ENCODE results near the gene ADRA1B.

DNA sequence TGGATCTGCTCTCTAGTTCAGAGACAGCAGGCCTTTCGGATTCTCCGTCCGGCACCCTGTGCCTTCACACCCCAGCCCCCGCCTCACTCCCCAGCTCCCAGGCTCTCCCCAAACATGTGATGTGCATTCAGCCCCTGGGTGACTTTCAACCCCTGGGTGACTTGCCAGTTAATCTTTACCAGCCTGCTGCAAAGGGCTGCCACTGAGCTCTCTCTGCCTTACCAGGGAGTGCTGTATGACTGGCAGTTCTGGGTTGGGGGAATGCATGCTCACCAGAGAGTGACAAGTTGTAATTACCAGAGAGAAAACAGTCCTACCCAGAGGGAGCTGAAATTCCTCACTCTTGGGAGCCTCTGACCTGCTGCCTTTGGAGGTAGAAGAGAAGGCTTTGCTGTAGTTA lies 4.9 kb upstream of the ADRA1B start:
- TF ChIP-seq, protein P1, sequence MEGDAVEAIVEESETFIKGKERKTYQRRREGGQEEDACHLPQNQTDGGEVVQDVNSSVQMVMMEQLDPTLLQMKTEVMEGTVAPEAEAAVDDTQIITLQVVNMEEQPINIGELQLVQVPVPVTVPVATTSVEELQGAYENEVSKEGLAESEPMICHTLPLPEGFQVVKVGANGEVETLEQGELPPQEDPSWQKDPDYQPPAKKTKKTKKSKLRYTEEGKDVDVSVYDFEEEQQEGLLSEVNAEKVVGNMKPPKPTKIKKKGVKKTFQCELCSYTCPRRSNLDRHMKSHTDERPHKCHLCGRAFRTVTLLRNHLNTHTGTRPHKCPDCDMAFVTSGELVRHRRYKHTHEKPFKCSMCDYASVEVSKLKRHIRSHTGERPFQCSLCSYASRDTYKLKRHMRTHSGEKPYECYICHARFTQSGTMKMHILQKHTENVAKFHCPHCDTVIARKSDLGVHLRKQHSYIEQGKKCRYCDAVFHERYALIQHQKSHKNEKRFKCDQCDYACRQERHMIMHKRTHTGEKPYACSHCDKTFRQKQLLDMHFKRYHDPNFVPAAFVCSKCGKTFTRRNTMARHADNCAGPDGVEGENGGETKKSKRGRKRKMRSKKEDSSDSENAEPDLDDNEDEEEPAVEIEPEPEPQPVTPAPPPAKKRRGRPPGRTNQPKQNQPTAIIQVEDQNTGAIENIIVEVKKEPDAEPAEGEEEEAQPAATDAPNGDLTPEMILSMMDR (conservative IDR thresholded peaks at IDR 0.05 in 1 of 2, IDR thresholded peaks at IDR 0.05 in 1 of 2; ENCODE audit: extremely low read depth in 1 of 2, insufficient read depth in 1 of 2, low read depth in 1 of 2, low read length in 2 of 2), result no peak
- TF ChIP-seq EZH2 (IDR thresholded peaks at IDR 0.05; ENCODE audit: borderline replicate concordance, low read length), result no peak
